Vagina (tissue), 2 donors: ENCODE data around the gene LY86.

Experiments
- POLR2A ChIP-seq, 2 donors: fragments of 450-650 bp; IDR thresholded peaks; one replicate each; pipeline ENCODE4 v1.6.1; 2017; ENCODE audit warnings: antibody characterized with exemption in 2 of 2, mild to moderate bottlenecking in 2 of 2, moderate library complexity in 2 of 2
- POLR2AphosphoS5 ChIP-seq, 2 donors: sonication (generic); formaldehyde crosslinking; IDR thresholded peaks; one replicate each; pipeline ENCODE4 v1.9.0; 2017; ENCODE audit warnings: antibody characterized with exemption in 2 of 2, mild to moderate bottlenecking in 2 of 2, low read depth in 1 of 2; ENCODE audit not compliant: insufficient read depth in 1 of 2
- TF ChIP-seq, protein P1 (sequence below), 3 experiments: fragments of 450-650 bp in 2 of 3; fragments of 200-600 bp in 1 of 3; sonication (generic) in 1 of 3; IDR thresholded peaks; one replicate each; pipeline ENCODE4 v1.5.1; 2017 to 2019; ENCODE audit warnings: antibody characterized with exemption in 3 of 3, mild to moderate bottlenecking in 2 of 3, moderate library complexity in 2 of 3

DNA sequence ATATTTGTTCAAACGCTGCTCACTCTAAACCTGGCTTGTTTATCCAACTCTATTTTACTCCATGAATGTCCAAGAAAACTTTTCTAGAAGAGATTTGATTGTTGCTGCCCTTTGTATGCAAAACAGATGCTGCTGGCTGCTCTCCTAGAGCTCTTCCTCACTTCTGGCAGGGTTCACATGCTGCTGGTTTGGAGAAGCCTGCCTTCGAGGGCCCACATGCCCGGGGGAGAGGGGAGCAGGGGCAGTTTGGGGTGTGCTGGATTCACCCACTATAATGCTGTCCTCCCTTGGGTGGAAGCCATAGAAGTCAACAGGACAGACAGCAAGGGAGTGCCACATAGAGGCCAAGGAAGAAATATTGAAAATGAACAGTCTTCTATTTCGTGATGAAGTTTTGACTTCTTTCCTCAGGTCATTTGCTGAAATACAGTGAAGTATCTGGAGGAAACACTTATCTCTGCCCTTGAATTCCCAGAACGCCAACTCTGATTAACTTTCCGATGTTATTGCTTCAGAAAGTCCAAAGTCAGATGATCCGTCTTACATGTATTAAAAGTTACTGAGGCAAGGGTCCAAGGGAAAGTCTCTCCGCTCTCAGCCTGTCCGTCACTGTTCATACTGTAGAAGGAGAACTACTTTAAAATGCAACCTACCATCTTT is 32.4 kb downstream of the LY86 start:
- no peak for TF ChIP-seq POLR2A (IDR thresholded peaks at IDR 0.05)
- TF ChIP-seq, protein P1, sequence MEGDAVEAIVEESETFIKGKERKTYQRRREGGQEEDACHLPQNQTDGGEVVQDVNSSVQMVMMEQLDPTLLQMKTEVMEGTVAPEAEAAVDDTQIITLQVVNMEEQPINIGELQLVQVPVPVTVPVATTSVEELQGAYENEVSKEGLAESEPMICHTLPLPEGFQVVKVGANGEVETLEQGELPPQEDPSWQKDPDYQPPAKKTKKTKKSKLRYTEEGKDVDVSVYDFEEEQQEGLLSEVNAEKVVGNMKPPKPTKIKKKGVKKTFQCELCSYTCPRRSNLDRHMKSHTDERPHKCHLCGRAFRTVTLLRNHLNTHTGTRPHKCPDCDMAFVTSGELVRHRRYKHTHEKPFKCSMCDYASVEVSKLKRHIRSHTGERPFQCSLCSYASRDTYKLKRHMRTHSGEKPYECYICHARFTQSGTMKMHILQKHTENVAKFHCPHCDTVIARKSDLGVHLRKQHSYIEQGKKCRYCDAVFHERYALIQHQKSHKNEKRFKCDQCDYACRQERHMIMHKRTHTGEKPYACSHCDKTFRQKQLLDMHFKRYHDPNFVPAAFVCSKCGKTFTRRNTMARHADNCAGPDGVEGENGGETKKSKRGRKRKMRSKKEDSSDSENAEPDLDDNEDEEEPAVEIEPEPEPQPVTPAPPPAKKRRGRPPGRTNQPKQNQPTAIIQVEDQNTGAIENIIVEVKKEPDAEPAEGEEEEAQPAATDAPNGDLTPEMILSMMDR (IDR thresholded peaks at IDR 0.05), result no peak
- no peak for TF ChIP-seq POLR2AphosphoS5 (IDR thresholded peaks at IDR 0.05; ENCODE audit: insufficient read depth in 1 of 2, low read depth in 1 of 2)
